GM18951 (cell line): Measurements from ENCODE around the gene KLF5.
"Not testable (repeated sequence)": the region's sequence is repeated elsewhere in the genome, so short reads cannot be mapped to it uniquely, and the experiment has no call there.

Source experiments
- POLR2A ChIP-seq: IDR thresholded peaks from 4 replicates; pipeline ENCODE4 v1.6.1; 2011; ENCODE audit warnings: mild to moderate bottlenecking; ENCODE audit not compliant: insufficient read length, insufficient read depth; ENCODE audit errors: extremely low read depth
- in situ Hi-C: fragments of 300-500 bp; cut with MboI; formaldehyde crosslinking; loops from one replicate; pipeline ENCODE4 v1.12.0; 2022; ENCODE audit warnings: low sequenced_read_pairs, mixed read lengths, inconsistent platforms; ENCODE audit not compliant: unreplicated experiment

KLF5 gene

DNA sequence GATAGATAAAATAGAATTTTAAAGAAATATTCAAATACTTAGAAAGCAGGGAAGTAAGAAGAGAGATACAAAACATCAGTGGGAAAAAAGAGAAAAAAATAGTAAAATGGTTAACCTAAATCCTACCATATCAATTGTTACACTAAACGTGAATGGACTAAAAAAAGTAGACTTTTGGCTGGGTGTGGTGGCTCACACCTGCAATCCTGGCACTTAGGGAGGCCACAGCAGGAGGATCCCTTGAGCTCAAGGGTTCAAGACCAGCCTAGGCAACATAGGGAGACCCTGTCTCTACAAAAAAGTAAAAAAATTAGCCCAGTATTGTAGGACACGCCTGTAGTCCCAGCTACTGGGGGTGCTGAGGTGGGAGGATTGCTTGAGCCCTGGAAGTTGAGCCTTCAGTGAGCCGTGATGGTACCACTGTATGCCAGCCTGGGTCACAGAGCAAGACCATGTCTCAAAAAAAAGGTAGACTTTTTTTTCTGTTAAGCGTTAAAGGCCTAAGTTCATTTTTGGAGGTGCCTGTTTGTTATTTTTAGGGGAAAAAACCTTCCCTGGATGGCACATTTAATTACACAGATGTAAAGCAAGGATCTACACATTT is 29.6 kb downstream of the KLF5 start:
- TF ChIP-seq POLR2A: no peak
- in situ Hi-C loops: no loop called here

DNA sequence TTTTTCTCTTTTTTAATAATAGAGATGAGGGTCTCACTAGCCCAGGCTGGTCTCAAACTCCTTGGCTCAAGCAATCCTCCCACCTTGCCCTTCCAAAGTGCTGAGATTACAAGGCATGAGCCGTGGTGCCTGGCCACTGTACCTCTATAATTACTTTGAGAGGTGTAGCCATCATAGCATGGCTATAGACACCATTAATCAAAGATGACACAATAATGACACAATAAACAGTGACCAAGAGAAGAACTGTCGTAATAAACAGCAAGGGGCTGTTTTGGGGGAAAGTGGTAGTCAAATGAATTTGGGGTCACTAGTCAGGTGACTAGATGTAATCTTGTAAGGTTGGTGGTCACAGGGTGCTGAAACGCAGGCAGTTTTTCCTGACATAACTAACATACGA is 30.4 kb downstream of the KLF5 start:
- in situ Hi-C loops: no loop called here
- TF ChIP-seq POLR2A: no peak

- no peak for TF ChIP-seq POLR2A
- in situ Hi-C loops: no loop called here
Measured at GRCh38 chr13:73090116-73090822, 31.5 kb downstream of the KLF5 start.

DNA sequence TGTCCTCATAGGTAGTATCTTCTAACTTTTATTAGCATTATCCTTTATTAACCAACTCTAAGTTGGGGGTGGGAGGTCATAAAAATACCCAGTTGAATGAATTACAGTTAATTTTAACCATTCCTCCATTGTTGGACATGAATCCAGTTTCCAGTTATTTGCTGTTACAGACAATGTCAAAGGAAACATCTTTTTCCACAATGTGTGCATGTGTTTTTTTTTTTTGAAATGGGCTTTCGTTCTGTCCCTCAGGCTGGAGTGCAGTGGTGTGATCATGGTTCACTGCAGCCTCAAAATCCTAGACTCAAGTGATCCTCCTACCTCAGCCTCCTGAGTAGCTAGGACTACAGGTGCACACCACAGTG is 32.0 kb downstream of the KLF5 start:
- in situ Hi-C loops: no loop called here
- TF ChIP-seq POLR2A: no peak

- no peak for TF ChIP-seq POLR2A
- in situ Hi-C loops: no loop called here
Measured at GRCh38 chr13:73092829-73093228, 34.0 kb downstream of the KLF5 start.

DNA sequence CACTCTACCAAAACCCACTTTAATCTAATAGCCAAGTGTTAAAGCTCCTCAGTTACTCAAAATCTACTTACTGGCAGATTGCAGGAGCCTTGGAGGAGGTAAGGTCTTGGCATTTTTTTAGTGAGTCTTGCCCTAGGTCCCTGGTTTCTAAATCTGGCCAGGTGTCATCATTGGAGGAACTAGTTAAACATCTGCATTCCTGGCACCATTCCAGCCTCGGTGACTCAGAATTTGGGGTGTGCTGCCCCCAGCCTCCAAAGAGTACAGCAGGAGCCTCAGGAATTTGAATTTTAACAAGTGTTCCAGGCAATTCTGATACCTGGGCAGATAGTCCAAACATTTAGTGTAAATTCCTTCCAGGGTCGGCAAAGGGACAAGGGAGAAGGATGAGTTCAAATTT is 37.4 kb downstream of the KLF5 start:
- TF ChIP-seq POLR2A: no peak
- in situ Hi-C loops: no loop called here

DNA sequence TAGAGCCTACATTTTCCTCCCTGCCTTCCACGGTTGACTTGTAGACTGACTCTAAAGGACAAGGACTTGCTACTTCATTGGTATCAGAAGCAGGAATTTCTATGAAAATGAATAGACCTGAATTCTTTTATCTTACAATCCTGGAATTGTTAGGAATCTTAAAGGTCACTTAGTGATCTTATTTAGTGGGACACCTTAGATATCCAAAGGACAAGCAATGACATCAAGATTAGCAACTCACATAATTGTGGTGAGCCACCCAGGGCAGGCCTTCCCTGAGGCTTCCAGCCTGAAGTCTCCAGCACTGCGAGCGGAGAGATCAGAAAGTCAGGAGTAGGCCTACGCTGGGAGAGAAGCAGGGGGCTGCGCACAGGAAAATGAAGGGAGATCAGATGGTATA is 37.8 kb downstream of the KLF5 start:
- in situ Hi-C loops: no loop called here
- no peak for TF ChIP-seq POLR2A

- in situ Hi-C loops: not testable (repeated sequence)
Measured at GRCh38 chr13:73100781-73101180, 42.0 kb downstream of the KLF5 start.

- TF ChIP-seq POLR2A: no peak
- in situ Hi-C loops: no loop called here
Measured at GRCh38 chr13:73101351-73102007, 42.7 kb downstream of the KLF5 start.

DNA sequence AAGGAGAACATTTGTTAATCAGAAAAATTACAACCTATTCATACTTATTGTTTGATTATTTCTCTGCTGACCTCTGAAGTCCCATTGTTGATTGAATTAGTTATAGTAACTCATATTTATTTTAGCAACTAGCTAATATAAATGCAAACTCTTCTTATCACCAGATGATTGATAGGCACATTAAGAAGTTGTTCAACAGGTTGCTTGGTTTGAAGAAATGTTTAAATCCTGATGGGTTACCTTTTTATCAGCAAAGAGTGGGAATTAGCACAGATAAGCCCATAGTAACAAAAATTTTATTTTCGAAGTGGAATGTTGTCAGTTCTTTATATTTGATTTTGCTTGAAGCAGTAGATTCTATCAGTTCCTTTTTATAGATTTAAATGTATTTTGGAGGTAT is 44.4 kb downstream of the KLF5 start:
- in situ Hi-C loops: no loop called here

DNA sequence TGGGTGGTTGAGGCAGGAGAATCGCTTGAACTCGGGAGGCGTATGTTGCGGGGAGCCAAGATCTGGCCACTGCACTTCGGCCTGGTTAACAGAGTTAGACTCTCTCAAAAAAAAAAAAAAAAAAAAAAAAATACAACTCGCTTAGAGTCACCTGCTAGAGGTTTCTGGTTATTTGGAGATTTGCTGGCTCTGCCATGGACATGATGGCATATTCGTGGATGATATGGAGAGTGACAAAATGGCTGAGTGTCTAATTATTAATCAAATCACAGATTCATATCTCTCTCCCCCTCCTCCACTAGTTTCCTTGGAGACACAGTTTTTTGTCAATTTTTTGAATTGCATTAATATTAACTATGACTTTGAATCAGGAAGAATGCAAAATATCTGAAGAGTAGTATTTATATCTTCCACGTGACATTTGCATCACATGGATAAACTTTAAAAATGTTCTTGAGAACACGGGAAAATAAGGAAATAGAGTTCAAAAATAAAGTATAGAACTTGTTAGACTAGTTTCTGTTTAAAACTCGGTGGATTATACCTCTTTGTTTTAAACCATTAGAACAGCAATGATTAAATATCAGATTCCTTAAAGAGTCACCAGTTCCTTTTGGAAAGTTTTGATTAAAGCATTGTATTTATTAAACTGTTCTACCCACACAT is 47.8 kb downstream of the KLF5 start:
- TF ChIP-seq POLR2A: no peak
- in situ Hi-C loops: no loop called here

More for the DNA sequence above, 44.4 kb downstream of the KLF5 start:
- no peak for TF ChIP-seq POLR2A

DNA sequence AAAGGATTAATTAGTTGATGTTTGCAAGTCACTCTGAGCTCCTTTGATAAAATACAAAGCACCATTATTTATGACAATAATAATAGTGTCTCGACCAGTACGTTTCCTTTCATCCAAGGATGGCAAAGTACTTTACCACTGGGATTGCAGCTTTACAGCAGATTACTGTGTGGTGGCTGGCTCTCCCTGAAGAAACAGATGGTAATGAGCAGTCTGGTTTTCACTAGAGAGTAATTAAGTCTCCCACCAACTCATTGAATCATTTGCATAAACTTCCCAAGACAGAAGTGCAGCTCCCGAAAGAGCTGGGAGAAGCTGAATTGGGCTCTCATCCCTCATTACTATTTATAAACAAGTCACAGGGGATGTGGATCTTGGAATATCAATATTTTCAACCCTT is 48.7 kb downstream of the KLF5 start:
- in situ Hi-C loops: no loop called here
- no peak for TF ChIP-seq POLR2A

DNA sequence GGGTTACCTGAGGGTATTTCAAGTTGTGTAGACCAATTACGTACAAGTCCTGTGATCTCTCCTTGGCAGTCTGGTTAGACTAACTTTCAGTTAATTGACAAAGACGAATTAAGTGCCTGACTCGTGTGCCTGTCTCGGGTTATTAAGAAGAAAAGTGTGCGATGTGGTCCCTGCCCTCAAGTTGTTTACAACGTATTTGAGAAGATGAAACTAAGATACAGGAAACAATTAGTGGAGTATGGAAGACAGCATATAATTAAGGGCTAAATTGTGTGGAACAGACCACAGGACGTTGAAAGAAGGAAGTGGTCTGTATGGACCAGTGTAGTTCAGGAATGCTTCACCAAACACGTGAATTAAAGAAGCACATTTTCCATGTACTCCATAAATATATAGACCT is 49.2 kb downstream of the KLF5 start:
- in situ Hi-C loops: no loop called here
- TF ChIP-seq POLR2A: no peak
